Activated naive CD4-positive, alpha-beta T cell treated with anti-CD3 and anti-CD28 coated beads for 36 hours (primary cell): Measurements from ENCODE around the gene TMEM184A. TPM values are rescaled to one million over a fixed set of nuclear protein-coding genes. Genes with fewer than 3 reads are reported as not detected.
"Not testable (repeated sequence)": the region's sequence is repeated elsewhere in the genome, so short reads cannot be mapped to it uniquely, and the experiment has no call there.

Experiments used
- CTCF ChIA-PET: fragments of 350-600 bp; sonication (Branson Sonifier 250); formaldehyde crosslinking; loops from one replicate; lab custom pipeline; 2021; ENCODE audit warnings: antibody characterized with exemption; lab: Charles Lee
- DNase-seq: peaks from one replicate; pipeline ENCODE4 v3.0.0-alpha.2; 2020
- H3K27ac Mint-ChIP-seq: one replicate; pipeline ENCODE4 v1.8.0; 2021; ENCODE audit warnings: mild to moderate bottlenecking, mixed read lengths
- H3K27me3 Mint-ChIP-seq: one replicate; pipeline ENCODE4 v1.8.0; 2021; ENCODE audit warnings: low read depth, mixed read lengths
- H3K36me3 Mint-ChIP-seq: one replicate; pipeline ENCODE4 v1.8.0; 2021; ENCODE audit warnings: low read depth, mixed read lengths
- H3K4me1 Mint-ChIP-seq: one replicate; pipeline ENCODE4 v1.8.0; 2021; ENCODE audit warnings: low read depth, mixed read lengths
- H3K4me3 Mint-ChIP-seq: one replicate; pipeline ENCODE4 v1.8.0; 2021; ENCODE audit warnings: mild to moderate bottlenecking, moderate library complexity, mixed read lengths
- H3K9me3 Mint-ChIP-seq: one replicate; pipeline ENCODE4 v1.8.0; 2021; ENCODE audit warnings: mixed read lengths
- intact Hi-C: fragments of 100-400 bp; cut with micrococcal nuclease; formaldehyde crosslinking; loops from one replicate; pipeline ENCODE4 v1.15.1; 2023
- total RNA-seq, 2 experiments: library from RNA; stranded (reverse); gene quantifications; one replicate each; pipeline ENCODE4 v1.2.3, GENCODE V29; 2021

TMEM184A gene
- total RNA-seq, 2 experiments from 2014 or later, result 0.36 TPM; not detected in 1

GRCh38 chr7:1587738-1588137, 31.7 kb upstream of the TMEM184A start:
- intact Hi-C loops, result no loop called here
- no peak for DNase-seq
- CTCF ChIA-PET, result no interaction called here
- H3K36me3 Mint-ChIP-seq, result no peaks in the 10 kb centered on the region
- H3K4me3 Mint-ChIP-seq, result no peak overlapping the region
- H3K27ac Mint-ChIP-seq, result no peak overlapping the region
- peaks cover 10% of the 10 kb centered on the region for H3K9me3 Mint-ChIP-seq
- H3K27me3 Mint-ChIP-seq, result peaks cover 19% of the 10 kb centered on the region
- peaks cover 12% of the 10 kb centered on the region for H3K4me1 Mint-ChIP-seq

GRCh38 chr7:1586827-1587705, 31.1 kb upstream of the TMEM184A start:
- no peak overlapping the region for H3K4me3 Mint-ChIP-seq
- intact Hi-C loops, result no loop called here
- H3K4me1 Mint-ChIP-seq, result peaks cover 5% of the 10 kb centered on the region
- H3K36me3 Mint-ChIP-seq, result no peaks in the 10 kb centered on the region
- no peak for DNase-seq
- CTCF ChIA-PET, result no interaction called here
- no peak overlapping the region for H3K27ac Mint-ChIP-seq
- peaks cover 10% of the 10 kb centered on the region for H3K9me3 Mint-ChIP-seq
- peaks cover 14% of the 10 kb centered on the region for H3K27me3 Mint-ChIP-seq

- CTCF ChIA-PET, result no interaction called here
- no peaks in the 10 kb centered on the region for H3K36me3 Mint-ChIP-seq
- H3K27me3 Mint-ChIP-seq, result peaks cover 8% of the 10 kb centered on the region
- no peaks in the 10 kb centered on the region for H3K4me1 Mint-ChIP-seq
- intact Hi-C loops, result no loop called here
- peaks cover 10% of the 10 kb centered on the region for H3K9me3 Mint-ChIP-seq
- H3K4me3 Mint-ChIP-seq, result no peak overlapping the region
- no peak for DNase-seq
- H3K27ac Mint-ChIP-seq, result no peak overlapping the region
Observed at GRCh38 chr7:1586126-1586826, 30.3 kb upstream of the TMEM184A start.

GRCh38 chr7:1585142-1585981, 29.4 kb upstream of the TMEM184A start:
- Mint-ChIP-seq H3K27me3 (peaks cover under 1% of the 10 kb centered on the region), H3K9me3 (peaks cover 10% of the 10 kb centered on the region)

GRCh38 chr7:1584700-1585099, 28.7 kb upstream of the TMEM184A start:
- peaks cover 10% of the 10 kb centered on the region for H3K9me3 Mint-ChIP-seq
- H3K4me3 Mint-ChIP-seq, result no peak overlapping the region
- intact Hi-C loops, result no loop called here
- no peak for DNase-seq
- peaks cover 3% of the 10 kb centered on the region for H3K4me1 Mint-ChIP-seq
- CTCF ChIA-PET, result no interaction called here
- no peak overlapping the region for H3K27ac Mint-ChIP-seq
- no peaks in the 10 kb centered on the region for H3K27me3 Mint-ChIP-seq
- H3K36me3 Mint-ChIP-seq, result no peaks in the 10 kb centered on the region

More at GRCh38 chr7:1585142-1585981, 29.4 kb upstream of the TMEM184A start:
- CTCF ChIA-PET, result no interaction called here
- intact Hi-C loops, result no loop called here
- Mint-ChIP-seq H3K4me3 (no peak overlapping the region), H3K36me3 (no peaks in the 10 kb centered on the region), H3K4me1 (no peaks in the 10 kb centered on the region), H3K27ac (no peak overlapping the region)
- no peak for DNase-seq

- H3K4me3 Mint-ChIP-seq, intact Hi-C loops, H3K4me1 Mint-ChIP-seq, H3K27me3 Mint-ChIP-seq, DNase-seq, H3K9me3 Mint-ChIP-seq, H3K27ac Mint-ChIP-seq, H3K36me3 Mint-ChIP-seq: not testable (repeated sequence)
- CTCF ChIA-PET, result interaction anchor here (0.7 kb wide), 1 partner anchor 121 kb away, joined by 6 read pairs; no protein-coding TSS in a partner anchor
Observed at GRCh38 chr7:1583241-1583930, 27.4 kb upstream of the TMEM184A start.

- CTCF ChIA-PET, result interaction anchor here (0.7 to 2.1 kb wide), 4 partner anchors 12 to 852 kb away, joined by 3 to 6 read pairs (median 4); partner anchors contain the start of gene TMEM184A
- peaks cover 7% of the 10 kb centered on the region for H3K4me1 Mint-ChIP-seq
- DNase-seq, result no peak
- H3K9me3 Mint-ChIP-seq, result no peaks in the 10 kb centered on the region
- intact Hi-C loops, result no loop called here
- H3K36me3 Mint-ChIP-seq, result no peaks in the 10 kb centered on the region
- no peak overlapping the region for H3K27ac Mint-ChIP-seq
- H3K27me3 Mint-ChIP-seq, result no peaks in the 10 kb centered on the region
- no peak overlapping the region for H3K4me3 Mint-ChIP-seq
Observed at GRCh38 chr7:1580422-1581030, 24.5 kb upstream of the TMEM184A start.

- intact Hi-C loops, result loop anchor here (2.0 kb wide), 1 partner anchor 769 kb away; no protein-coding TSS in a partner anchor
- peak; percentile 79 for DNase-seq
- no peaks in the 10 kb centered on the region for H3K9me3 Mint-ChIP-seq
- H3K4me3 Mint-ChIP-seq, result no peak overlapping the region
- CTCF ChIA-PET, result interaction anchor here (0.6 to 1.2 kb wide), 10 partner anchors 10 to 851 kb away, joined by 3 to 4 read pairs (median 3); partner anchors contain the start of gene PSMG3
- no peaks in the 10 kb centered on the region for H3K36me3 Mint-ChIP-seq
- no peaks in the 10 kb centered on the region for H3K27me3 Mint-ChIP-seq
- H3K27ac Mint-ChIP-seq, result no peak overlapping the region
- H3K4me1 Mint-ChIP-seq, result peaks cover 7% of the 10 kb centered on the region
Observed at GRCh38 chr7:1579481-1580421, 23.7 kb upstream of the TMEM184A start.

GRCh38 chr7:1578513-1578912, 22.5 kb upstream of the TMEM184A start:
- Mint-ChIP-seq H3K9me3 (no peaks in the 10 kb centered on the region), H3K27me3 (no peaks in the 10 kb centered on the region), H3K36me3 (no peaks in the 10 kb centered on the region), H3K27ac (no peak overlapping the region), H3K4me1 (peaks cover 7% of the 10 kb centered on the region), H3K4me3 (no peak overlapping the region)
- no peak for DNase-seq
- intact Hi-C loops, result loop anchor here (2.0 kb wide), 1 partner anchor 770 kb away; no protein-coding TSS in a partner anchor
- CTCF ChIA-PET, result interaction anchor here (0.6 to 0.9 kb wide), 5 partner anchors 9 to 754 kb away, joined by 3 to 4 read pairs (median 4); partner anchors contain the start of gene PSMG3

GRCh38 chr7:1576521-1577253, 20.7 kb upstream of the TMEM184A start:
- intact Hi-C loops, result no loop called here
- H3K27me3 Mint-ChIP-seq, result no peaks in the 10 kb centered on the region
- H3K36me3 Mint-ChIP-seq, result no peaks in the 10 kb centered on the region
- peaks cover 17% of the 10 kb centered on the region for H3K4me1 Mint-ChIP-seq
- H3K9me3 Mint-ChIP-seq, result no peaks in the 10 kb centered on the region
- no peak overlapping the region for H3K27ac Mint-ChIP-seq
- CTCF ChIA-PET, result no interaction called here
- no peak overlapping the region for H3K4me3 Mint-ChIP-seq
- DNase-seq, result no peak
